ENCODE results near the gene DENND1A. TPM values are rescaled to one million over a fixed set of nuclear protein-coding genes. Genes with fewer than 3 reads are reported as not detected.
A peak's percentile ranks its signal among the peaks of the same experiment; 100 is the strongest.

Gene DENND1A
- total and polyA plus RNA-seq, 2 of the 13 experiments (the other 11 are each of a cell fraction or from before 2014, with no cell fraction given) = 14.8 to 30.1 TPM

DNA sequence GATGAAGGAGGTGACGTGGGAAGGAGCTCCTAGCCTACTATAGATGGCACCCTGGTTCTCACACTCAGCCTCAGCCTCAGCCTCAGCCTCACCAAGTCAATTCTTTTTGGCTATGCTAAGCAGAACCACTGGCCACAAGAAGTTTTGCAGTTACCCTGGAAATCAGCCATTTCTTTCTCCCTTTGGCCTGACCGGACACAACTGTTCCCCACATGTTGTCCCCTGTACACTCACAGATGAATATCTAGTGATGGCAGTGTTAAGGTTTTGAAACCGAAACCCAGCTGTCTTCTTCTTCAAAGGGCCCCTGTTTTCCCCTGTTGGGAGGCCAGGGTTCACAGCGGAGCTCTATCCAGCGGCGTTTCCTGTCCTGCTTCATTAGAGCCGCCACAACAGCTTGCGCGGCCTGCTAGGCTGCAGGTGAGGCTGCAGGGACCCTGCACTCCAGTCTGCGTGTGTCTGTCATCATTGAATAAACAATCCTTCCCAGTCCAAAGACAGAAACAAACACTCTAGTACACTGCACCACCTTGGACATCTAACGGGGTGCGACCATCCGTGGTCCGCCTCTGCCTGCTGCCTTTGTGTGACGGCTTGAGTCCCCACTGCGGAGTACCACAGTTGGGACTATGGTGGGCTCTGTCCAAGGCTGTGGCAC lies 250.5 kb downstream of the DENND1A start (continued):
- TF ChIP-seq, protein P1, sequence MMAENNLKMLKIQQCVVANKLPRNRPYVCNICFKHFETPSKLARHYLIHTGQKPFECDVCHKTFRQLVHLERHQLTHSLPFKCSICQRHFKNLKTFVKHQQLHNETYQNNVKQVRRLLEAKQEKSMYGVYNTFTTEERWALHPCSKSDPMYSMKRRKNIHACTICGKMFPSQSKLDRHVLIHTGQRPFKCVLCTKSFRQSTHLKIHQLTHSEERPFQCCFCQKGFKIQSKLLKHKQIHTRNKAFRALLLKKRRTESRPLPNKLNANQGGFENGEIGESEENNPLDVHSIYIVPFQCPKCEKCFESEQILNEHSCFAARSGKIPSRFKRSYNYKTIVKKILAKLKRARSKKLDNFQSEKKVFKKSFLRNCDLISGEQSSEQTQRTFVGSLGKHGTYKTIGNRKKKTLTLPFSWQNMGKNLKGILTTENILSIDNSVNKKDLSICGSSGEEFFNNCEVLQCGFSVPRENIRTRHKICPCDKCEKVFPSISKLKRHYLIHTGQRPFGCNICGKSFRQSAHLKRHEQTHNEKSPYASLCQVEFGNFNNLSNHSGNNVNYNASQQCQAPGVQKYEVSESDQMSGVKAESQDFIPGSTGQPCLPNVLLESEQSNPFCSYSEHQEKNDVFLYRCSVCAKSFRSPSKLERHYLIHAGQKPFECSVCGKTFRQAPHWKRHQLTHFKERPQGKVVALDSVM (CRISPR knock-in tag; IDR thresholded peaks at IDR 0.05) = 0 out of 2 replicates have a peak, but pooled peaks have one; percentile 40
- TF ChIP-seq HES4 (CRISPR knock-in tag; IDR thresholded peaks at IDR 0.05; ENCODE audit: borderline replicate concordance) (no peak), SRSF9 (IDR thresholded peaks at IDR 0.05; ENCODE audit: borderline replicate concordance, insufficient read depth, low read depth, low read length, poor library complexity, severe bottlenecking) (no peak), ZNF564 (CRISPR knock-in tag; IDR thresholded peaks at IDR 0.05) (no peak), ETV6 (CRISPR knock-in tag; conservative IDR thresholded peaks at IDR 0.05) (no peak), ZSCAN29 (CRISPR knock-in tag; conservative IDR thresholded peaks at IDR 0.05) (0 out of 2 replicates have a peak, but pooled peaks have one; percentile 30), TBX2 (CRISPR knock-in tag; IDR thresholded peaks at IDR 0.05; ENCODE audit: borderline replicate concordance) (peak; percentile 80; the same call in 1 of the 2 replicates), NFYC (CRISPR knock-in tag; IDR thresholded peaks at IDR 0.05) (no peak), JUN (CRISPR knock-in tag; IDR thresholded peaks at IDR 0.05) (no peak; the same call in 1 of the 2 replicates), FLYWCH1 (CRISPR knock-in tag; IDR thresholded peaks at IDR 0.05) (no peak), MZF1 (CRISPR knock-in tag; IDR thresholded peaks at IDR 0.05; ENCODE audit: borderline replicate concordance) (no peak), NFIC (IDR thresholded peaks at IDR 0.05; ENCODE audit: low read length) (no peak; the same call in 1 of the 2 replicates), NR1H2 (CRISPR knock-in tag; IDR thresholded peaks at IDR 0.05; ENCODE audit: borderline replicate concordance, low read depth) (no peak), AHR (CRISPR knock-in tag; IDR thresholded peaks at IDR 0.05) (no peak; the same call in 1 of the 2 replicates), BCL6 (CRISPR knock-in tag; IDR thresholded peaks at IDR 0.05) (peak; percentile 61; the same call in 1 of the 2 replicates)
- TF ChIP-seq, protein P2, sequence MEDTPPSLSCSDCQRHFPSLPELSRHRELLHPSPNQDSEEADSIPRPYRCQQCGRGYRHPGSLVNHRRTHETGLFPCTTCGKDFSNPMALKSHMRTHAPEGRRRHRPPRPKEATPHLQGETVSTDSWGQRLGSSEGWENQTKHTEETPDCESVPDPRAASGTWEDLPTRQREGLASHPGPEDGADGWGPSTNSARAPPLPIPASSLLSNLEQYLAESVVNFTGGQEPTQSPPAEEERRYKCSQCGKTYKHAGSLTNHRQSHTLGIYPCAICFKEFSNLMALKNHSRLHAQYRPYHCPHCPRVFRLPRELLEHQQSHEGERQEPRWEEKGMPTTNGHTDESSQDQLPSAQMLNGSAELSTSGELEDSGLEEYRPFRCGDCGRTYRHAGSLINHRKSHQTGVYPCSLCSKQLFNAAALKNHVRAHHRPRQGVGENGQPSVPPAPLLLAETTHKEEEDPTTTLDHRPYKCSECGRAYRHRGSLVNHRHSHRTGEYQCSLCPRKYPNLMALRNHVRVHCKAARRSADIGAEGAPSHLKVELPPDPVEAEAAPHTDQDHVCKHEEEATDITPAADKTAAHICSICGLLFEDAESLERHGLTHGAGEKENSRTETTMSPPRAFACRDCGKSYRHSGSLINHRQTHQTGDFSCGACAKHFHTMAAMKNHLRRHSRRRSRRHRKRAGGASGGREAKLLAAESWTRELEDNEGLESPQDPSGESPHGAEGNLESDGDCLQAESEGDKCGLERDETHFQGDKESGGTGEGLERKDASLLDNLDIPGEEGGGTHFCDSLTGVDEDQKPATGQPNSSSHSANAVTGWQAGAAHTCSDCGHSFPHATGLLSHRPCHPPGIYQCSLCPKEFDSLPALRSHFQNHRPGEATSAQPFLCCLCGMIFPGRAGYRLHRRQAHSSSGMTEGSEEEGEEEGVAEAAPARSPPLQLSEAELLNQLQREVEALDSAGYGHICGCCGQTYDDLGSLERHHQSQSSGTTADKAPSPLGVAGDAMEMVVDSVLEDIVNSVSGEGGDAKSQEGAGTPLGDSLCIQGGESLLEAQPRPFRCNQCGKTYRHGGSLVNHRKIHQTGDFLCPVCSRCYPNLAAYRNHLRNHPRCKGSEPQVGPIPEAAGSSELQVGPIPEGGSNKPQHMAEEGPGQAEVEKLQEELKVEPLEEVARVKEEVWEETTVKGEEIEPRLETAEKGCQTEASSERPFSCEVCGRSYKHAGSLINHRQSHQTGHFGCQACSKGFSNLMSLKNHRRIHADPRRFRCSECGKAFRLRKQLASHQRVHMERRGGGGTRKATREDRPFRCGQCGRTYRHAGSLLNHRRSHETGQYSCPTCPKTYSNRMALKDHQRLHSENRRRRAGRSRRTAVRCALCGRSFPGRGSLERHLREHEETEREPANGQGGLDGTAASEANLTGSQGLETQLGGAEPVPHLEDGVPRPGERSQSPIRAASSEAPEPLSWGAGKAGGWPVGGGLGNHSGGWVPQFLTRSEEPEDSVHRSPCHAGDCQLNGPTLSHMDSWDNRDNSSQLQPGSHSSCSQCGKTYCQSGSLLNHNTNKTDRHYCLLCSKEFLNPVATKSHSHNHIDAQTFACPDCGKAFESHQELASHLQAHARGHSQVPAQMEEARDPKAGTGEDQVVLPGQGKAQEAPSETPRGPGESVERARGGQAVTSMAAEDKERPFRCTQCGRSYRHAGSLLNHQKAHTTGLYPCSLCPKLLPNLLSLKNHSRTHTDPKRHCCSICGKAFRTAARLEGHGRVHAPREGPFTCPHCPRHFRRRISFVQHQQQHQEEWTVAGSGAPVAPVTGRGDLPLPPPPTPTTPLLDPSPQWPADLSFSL (CRISPR knock-in tag; IDR thresholded peaks at IDR 0.05) = no peak
- TF ChIP-seq, protein P3, sequence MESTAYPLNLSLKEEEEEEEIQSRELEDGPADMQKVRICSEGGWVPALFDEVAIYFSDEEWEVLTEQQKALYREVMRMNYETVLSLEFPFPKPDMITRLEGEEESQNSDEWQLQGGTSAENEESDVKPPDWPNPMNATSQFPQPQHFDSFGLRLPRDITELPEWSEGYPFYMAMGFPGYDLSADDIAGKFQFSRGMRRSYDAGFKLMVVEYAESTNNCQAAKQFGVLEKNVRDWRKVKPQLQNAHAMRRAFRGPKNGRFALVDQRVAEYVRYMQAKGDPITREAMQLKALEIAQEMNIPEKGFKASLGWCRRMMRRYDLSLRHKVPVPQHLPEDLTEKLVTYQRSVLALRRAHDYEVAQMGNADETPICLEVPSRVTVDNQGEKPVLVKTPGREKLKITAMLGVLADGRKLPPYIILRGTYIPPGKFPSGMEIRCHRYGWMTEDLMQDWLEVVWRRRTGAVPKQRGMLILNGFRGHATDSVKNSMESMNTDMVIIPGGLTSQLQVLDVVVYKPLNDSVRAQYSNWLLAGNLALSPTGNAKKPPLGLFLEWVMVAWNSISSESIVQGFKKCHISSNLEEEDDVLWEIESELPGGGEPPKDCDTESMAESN (CRISPR knock-in tag; conservative IDR thresholded peaks at IDR 0.05) = peak; percentile 43; the same call in 1 of the 2 replicates
- TF ChIP-seq, protein P4, sequence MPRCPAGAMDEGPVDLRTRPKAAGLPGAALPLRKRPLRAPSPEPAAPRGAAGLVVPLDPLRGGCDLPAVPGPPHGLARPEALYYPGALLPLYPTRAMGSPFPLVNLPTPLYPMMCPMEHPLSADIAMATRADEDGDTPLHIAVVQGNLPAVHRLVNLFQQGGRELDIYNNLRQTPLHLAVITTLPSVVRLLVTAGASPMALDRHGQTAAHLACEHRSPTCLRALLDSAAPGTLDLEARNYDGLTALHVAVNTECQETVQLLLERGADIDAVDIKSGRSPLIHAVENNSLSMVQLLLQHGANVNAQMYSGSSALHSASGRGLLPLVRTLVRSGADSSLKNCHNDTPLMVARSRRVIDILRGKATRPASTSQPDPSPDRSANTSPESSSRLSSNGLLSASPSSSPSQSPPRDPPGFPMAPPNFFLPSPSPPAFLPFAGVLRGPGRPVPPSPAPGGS (CRISPR knock-in tag; IDR thresholded peaks at IDR 0.05) = no peak
